SIG-M5 treated with dmso at 0.1 percent for 504 hours (cell line): ENCODE data around the gene B3GLCT.

Experiments
- DNase-seq: peaks from one replicate; lab custom pipeline; 2025; ENCODE audit not compliant: unreplicated experiment; lab: John Stamatoyannopoulos, UW

Gene B3GLCT

GRCh38 chr13:31221057-31221456 lies 21.3 kb downstream of the B3GLCT start:
- no peak for DNase-seq

- no peak for DNase-seq
Measured at GRCh38 chr13:31223215-31223614, 23.4 kb downstream of the B3GLCT start.

GRCh38 chr13:31223640-31224039 lies 23.9 kb downstream of the B3GLCT start:
- no peak for DNase-seq

GRCh38 chr13:31224174-31224669 lies 24.4 kb downstream of the B3GLCT start:
- DNase-seq, result no peak

GRCh38 chr13:31224963-31225559 lies 25.3 kb downstream of the B3GLCT start:
- no peak for DNase-seq

GRCh38 chr13:31225998-31226675 lies 26.4 kb downstream of the B3GLCT start:
- DNase-seq, result no peak

GRCh38 chr13:31227063-31227462 lies 27.3 kb downstream of the B3GLCT start:
- no peak for DNase-seq

GRCh38 chr13:31227870-31228269 lies 28.1 kb downstream of the B3GLCT start:
- no peak for DNase-seq

GRCh38 chr13:31234729-31235128 lies 35.0 kb downstream of the B3GLCT start:
- DNase-seq, result no peak

- DNase-seq, result peak; percentile 69
Measured at GRCh38 chr13:31236211-31236786, 36.5 kb downstream of the B3GLCT start.

- no peak for DNase-seq
Measured at GRCh38 chr13:31240921-31241320, 41.1 kb downstream of the B3GLCT start.

- no peak for DNase-seq
Measured at GRCh38 chr13:31242367-31242766, 42.6 kb downstream of the B3GLCT start.

- no peak for DNase-seq
Measured at GRCh38 chr13:31242916-31243315, 43.1 kb downstream of the B3GLCT start.

- no peak for DNase-seq
Measured at GRCh38 chr13:31245598-31246373, 46.0 kb downstream of the B3GLCT start.

- no peak for DNase-seq
Measured at GRCh38 chr13:31246918-31247317, 47.1 kb downstream of the B3GLCT start.

GRCh38 chr13:31248361-31248760 lies 48.6 kb downstream of the B3GLCT start:
- DNase-seq, result no peak

GRCh38 chr13:31248965-31249539 lies 49.3 kb downstream of the B3GLCT start:
- no peak for DNase-seq

GRCh38 chr13:31250435-31250834 lies 50.7 kb downstream of the B3GLCT start:
- DNase-seq, result no peak

- DNase-seq, result no peak
Measured at GRCh38 chr13:31261241-31261640, 61.5 kb downstream of the B3GLCT start.

GRCh38 chr13:31263346-31263745 lies 63.6 kb downstream of the B3GLCT start:
- DNase-seq, result no peak

- no peak for DNase-seq
Measured at GRCh38 chr13:31264151-31264550, 64.4 kb downstream of the B3GLCT start.
